GM12801 (cell line): ENCODE results near the gene POM121L2.

ENCODE experiments used
- CTCF ChIP-seq: IDR thresholded peaks from one replicate; pipeline ENCODE4 v1.5.1; 2011; ENCODE audit warnings: control low read depth; ENCODE audit not compliant: insufficient read length; ENCODE audit errors: extremely low read depth

The POM121L2 gene

GRCh38 chr6:27280540-27281000 lies 31.5 kb downstream of the POM121L2 start:
- TF ChIP-seq CTCF, result no peak

GRCh38 chr6:27280064-27280539 lies 32.0 kb downstream of the POM121L2 start:
- TF ChIP-seq CTCF, result no peak

GRCh38 chr6:27279513-27280063 lies 32.5 kb downstream of the POM121L2 start:
- TF ChIP-seq CTCF, result no peak

- no peak for TF ChIP-seq CTCF
These were observed 36.8 kb downstream of the POM121L2 start for GRCh38 chr6:27275025-27275956.

- no peak for TF ChIP-seq CTCF
These were observed 38.3 kb downstream of the POM121L2 start for GRCh38 chr6:27273783-27274182.

- no peak for TF ChIP-seq CTCF
These were observed 43.3 kb downstream of the POM121L2 start for GRCh38 chr6:27268803-27269202.

GRCh38 chr6:27267857-27268434 lies 44.1 kb downstream of the POM121L2 start:
- no peak for TF ChIP-seq CTCF
